DND-41 (cell line): ENCODE results near the gene TNIK.

Experiments
- CTCF ChIP-seq: IDR thresholded peaks from 2 replicates; pipeline ENCODE4 v1.5.1; 2012; ENCODE audit warnings: borderline replicate concordance, low read length, moderate library complexity, mild to moderate bottlenecking; ENCODE audit not compliant: poor library complexity, severe bottlenecking; ENCODE audit errors: extremely low read depth
- EZH2 ChIP-seq: IDR thresholded peaks from 3 replicates; pipeline ENCODE4 v1.6.1; 2012; ENCODE audit warnings: borderline replicate concordance, low read depth, mild to moderate bottlenecking, moderate library complexity, low read length, inconsistent platforms; ENCODE audit not compliant: severe bottlenecking

GRCh38 chr3:171293142-171293782, 166.9 kb downstream of the TNIK start:
- TF ChIP-seq EZH2 (no peak), CTCF (no peak)
